HCT116 (cell line): ENCODE measurements around the gene GSTT2B. TPM values are rescaled to one million over a fixed set of nuclear protein-coding genes. Genes with fewer than 3 reads are reported as not detected.

Experiments
- ATAC-seq: fragments of 200-7000 bp; cut with Tn5 transposase; 2 replicates; pipeline ENCODE4 v1.9.1; 2020; ENCODE audit warnings: mild to moderate bottlenecking, moderate library complexity
- BruUV-seq: library from RNA; stranded (reverse); fragments of 400-500 nt; replicated peaks from 2 replicates; lab custom pipeline; 2021; lab: Mats Ljungman, UMichigan
- CTCF ChIA-PET: fragments of 300-600 bp; sonication (Branson Sonifier 250); formaldehyde crosslinking; loops from one replicate; lab custom pipeline; 2021; ENCODE audit warnings: antibody characterized with exemption; lab: Charles Lee
- POLR2A ChIA-PET: fragments of 300-600, 350-600 bp; sonication (Branson Sonifier 250); formaldehyde crosslinking; loops from one replicate; lab custom pipeline; 2021; ENCODE audit warnings: antibody characterized with exemption; lab: Charles Lee
- RAD21 ChIA-PET, 2 experiments: fragments of 300-600 bp; sonication (Branson Sonifier 250); formaldehyde crosslinking; loops; one replicate each; lab custom pipeline; 2023; ENCODE audit warnings: low total read pairs in 2 of 2; ENCODE audit not compliant: uncharacterized antibody in 2 of 2, unreplicated experiment in 2 of 2, low non-redundant PET in 1 of 2; lab: Charles Lee
- DNase-seq: peaks from one replicate; pipeline ENCODE4 v3.0.0-alpha.2; 2010; ENCODE audit warnings: low read depth, low spot score
- H2AFZ ChIP-seq: fragments of 200-600 bp; shearing (Covaris generic), sonication (generic); 2 replicates; pipeline ENCODE4 v1.6.1; 2017; ENCODE audit warnings: low read depth, mixed run types, mixed read lengths, antibody characterized with exemption, low read length; ENCODE audit not compliant: poor library complexity, severe bottlenecking
- H3K27ac ChIP-seq: 2 replicates; pipeline ENCODE4 v1.5.1; 2012; ENCODE audit warnings: low read depth, low read length
- H3K27me3 ChIP-seq: fragments of 200-600 bp; sonication (generic); 2 replicates; pipeline ENCODE4 v1.6.1; 2016; ENCODE audit warnings: mixed run types, low read length, mixed read lengths; ENCODE audit not compliant: insufficient read depth
- H3K36me3 ChIP-seq, 2 experiments: fragments of 200-500 bp in 1 of 2; fragments of 200-600 bp in 1 of 2; sonication (Bioruptor generic) in 1 of 2; sonication (generic) in 1 of 2; 2 replicates each; pipeline versions ENCODE4 v1.5.1 to v1.6.1; 2014 to 2016; ENCODE audit warnings: low read length in 2 of 2, inconsistent platforms in 1 of 2, mixed read lengths in 1 of 2, mixed run types in 1 of 2; ENCODE audit not compliant: insufficient read depth in 2 of 2, control insufficient read depth in 1 of 2
- H3K4me1 ChIP-seq, 2 experiments: fragments of 200-600 bp in 1 of 2; sonication (generic) in 1 of 2; 2 replicates each; pipeline versions ENCODE4 v1.5.1 to v1.6.1; 2012 to 2017; ENCODE audit warnings: low read length in 2 of 2, inconsistent platforms in 1 of 2, mild to moderate bottlenecking in 1 of 2, mixed read lengths in 1 of 2, mixed run types in 1 of 2, moderate library complexity in 1 of 2; ENCODE audit not compliant: insufficient read depth in 2 of 2, control insufficient read depth in 1 of 2
- H3K4me2 ChIP-seq: fragments of 200-600 bp; sonication (generic); 2 replicates; pipeline ENCODE4 v1.6.1; 2017; ENCODE audit warnings: mixed run types, low read length, mixed read lengths
- H3K4me3 ChIP-seq, 2 experiments: fragments of 200-600 bp in 1 of 2; sonication (generic) in 1 of 2; replicated peaks in 1 of 2; 2 replicates each; pipeline ENCODE4 v1.5.1; 2011 to 2016; ENCODE audit warnings: low read length in 2 of 2, control low read depth in 1 of 2, low read depth in 1 of 2, mild to moderate bottlenecking in 1 of 2, mixed read lengths in 1 of 2, mixed run types in 1 of 2
- H3K79me2 ChIP-seq: fragments of 200-600 bp; sonication (generic); 2 replicates; pipeline ENCODE4 v1.6.1; 2017; ENCODE audit warnings: mild to moderate bottlenecking, mixed run types, low read length, moderate library complexity, mixed read lengths; ENCODE audit not compliant: insufficient read depth
- H3K9ac ChIP-seq: fragments of 200-600 bp; sonication (generic); 2 replicates; pipeline ENCODE4 v1.6.1; 2016; ENCODE audit warnings: low read length, mixed read lengths
- H3K9me2 ChIP-seq: fragments of 200-600 bp; sonication (generic), shearing (Covaris generic); 2 replicates; pipeline ENCODE4 v1.6.1; 2017; ENCODE audit warnings: mixed run types, mild to moderate bottlenecking, moderate library complexity; ENCODE audit not compliant: insufficient read depth
- H3K9me3 ChIP-seq, 2 experiments: fragments of 200-500 bp in 1 of 2; fragments of 200-600 bp in 1 of 2; sonication (Bioruptor generic) in 1 of 2; sonication (generic) in 1 of 2; 2 replicates each; pipeline ENCODE4 v1.6.1; 2014 to 2017; ENCODE audit warnings: low read length in 2 of 2, mixed read lengths in 2 of 2, inconsistent platforms in 1 of 2, low read depth in 1 of 2, mild to moderate bottlenecking in 1 of 2, mixed run types in 1 of 2, moderate library complexity in 1 of 2; ENCODE audit not compliant: control insufficient read depth in 1 of 2, insufficient read depth in 1 of 2
- H4K20me1 ChIP-seq: fragments of 200-600 bp; sonication (generic), shearing (Covaris generic); 2 replicates; pipeline ENCODE4 v1.6.1; 2017; ENCODE audit warnings: mixed run types, mild to moderate bottlenecking, moderate library complexity; ENCODE audit not compliant: insufficient read depth
- CEBPB ChIP-seq: IDR thresholded peaks from 2 replicates; pipeline ENCODE4 v1.6.1; 2012; ENCODE audit warnings: low read depth
- EZH2phosphoT487 ChIP-seq: fragments of 200-600 bp; IDR thresholded peaks from 2 replicates; pipeline ENCODE4 v1.6.1; 2018; ENCODE audit warnings: antibody characterized with exemption, borderline replicate concordance
- FOSL1 ChIP-seq: IDR thresholded peaks from 2 replicates; pipeline ENCODE4 v1.6.1; 2012; ENCODE audit warnings: low read depth
- JUND ChIP-seq: IDR thresholded peaks from 2 replicates; pipeline ENCODE4 v1.6.1; 2012
- MAX ChIP-seq: IDR thresholded peaks from 2 replicates; pipeline ENCODE4 v1.6.1; 2012
- RAD21 ChIP-seq: IDR thresholded peaks from 2 replicates; pipeline ENCODE4 v1.6.1; 2012; ENCODE audit warnings: low read depth, mild to moderate bottlenecking
- TCF7L2 ChIP-seq: IDR thresholded peaks from 2 replicates; pipeline ENCODE4 v1.7.0; 2011; ENCODE audit warnings: borderline replicate concordance, inconsistent platforms; ENCODE audit not compliant: insufficient read depth, insufficient read length; ENCODE audit errors: extremely low read depth
- YY1 ChIP-seq: IDR thresholded peaks from 2 replicates; pipeline ENCODE4 v1.6.1; 2011; ENCODE audit warnings: low read length, low read depth, moderate library complexity, mild to moderate bottlenecking; ENCODE audit not compliant: insufficient replicate concordance; ENCODE audit errors: extremely low read depth
- ZBTB33 ChIP-seq: IDR thresholded peaks from 2 replicates; pipeline ENCODE4 v1.6.1; 2011; ENCODE audit warnings: mild to moderate bottlenecking, low read length, moderate library complexity; ENCODE audit not compliant: insufficient replicate concordance; ENCODE audit errors: extremely low read depth
- intact Hi-C: fragments of 100-400 bp; cut with micrococcal nuclease; formaldehyde crosslinking; loops from 2 replicates; pipeline ENCODE4 v1.10.0; 2022
- total RNA-seq: library from RNA; stranded (reverse); gene quantifications from one replicate; pipeline ENCODE4 v1.2.1, GENCODE V29; 2021; ENCODE audit not compliant: unreplicated experiment
- TF ChIP-seq, protein P1 (sequence below): IDR thresholded peaks from 2 replicates; pipeline ENCODE4 v1.6.1; 2012; ENCODE audit warnings: low read depth
- TF ChIP-seq, protein P2 (sequence below), 3 experiments: fragments of 200-600 bp in 1 of 3; sonication (generic) in 1 of 3; IDR thresholded peaks in 2 of 3; conservative IDR thresholded peaks in 1 of 3; 2 replicates each; pipeline ENCODE4 v1.5.1; 2012 to 2017; ENCODE audit warnings: low read depth in 2 of 3, low read length in 2 of 3, antibody characterized with exemption in 1 of 3, borderline replicate concordance in 1 of 3, control low read depth in 1 of 3, mild to moderate bottlenecking in 1 of 3, mixed read lengths in 1 of 3, mixed run types in 1 of 3, moderate library complexity in 1 of 3; ENCODE audit not compliant: insufficient read depth in 1 of 3
- TF ChIP-seq, protein P3 (sequence below): IDR thresholded peaks from 2 replicates; pipeline ENCODE4 v1.6.1; 2012

The GSTT2B gene
- total RNA-seq, 1 experiment from 2014 or later: 14.3 TPM

GRCh38 chr22:24007253-24008021 lies 46.4 kb upstream of the GSTT2B start:
- Histone ChIP-seq H3K4me1 (peaks cover 5 to 6% of the 10 kb centered on the region in 2 experiments; a peak in 3 of 4 replicates), H3K79me2 (peaks cover 11% of the 10 kb centered on the region), H3K4me3 (no peak overlapping the region), H4K20me1 (no peaks in the 10 kb centered on the region), H3K4me2 (no peak overlapping the region), H3K9me2 (no peaks in the 10 kb centered on the region), H3K27ac (no peak overlapping the region), H2AFZ (no peak overlapping the region), H3K36me3 (no peaks in the 10 kb centered on the region), H3K9ac (no peak overlapping the region), H3K9me3 (no peaks in the 10 kb centered on the region; a peak in 1 of 4 replicates), H3K27me3 (no peaks in the 10 kb centered on the region)
- BruUV-seq: no TSS peak
- DNase-seq: no peak
- ATAC-seq: no peak
- ChIA-PET RAD21 (no interaction called here), POLR2A (no interaction called here), CTCF (no interaction called here)
- intact Hi-C loops: loop anchor here (5.0 kb wide), 1 partner anchor 760 kb away; no protein-coding TSS in a partner anchor
- TF ChIP-seq, protein P1, sequence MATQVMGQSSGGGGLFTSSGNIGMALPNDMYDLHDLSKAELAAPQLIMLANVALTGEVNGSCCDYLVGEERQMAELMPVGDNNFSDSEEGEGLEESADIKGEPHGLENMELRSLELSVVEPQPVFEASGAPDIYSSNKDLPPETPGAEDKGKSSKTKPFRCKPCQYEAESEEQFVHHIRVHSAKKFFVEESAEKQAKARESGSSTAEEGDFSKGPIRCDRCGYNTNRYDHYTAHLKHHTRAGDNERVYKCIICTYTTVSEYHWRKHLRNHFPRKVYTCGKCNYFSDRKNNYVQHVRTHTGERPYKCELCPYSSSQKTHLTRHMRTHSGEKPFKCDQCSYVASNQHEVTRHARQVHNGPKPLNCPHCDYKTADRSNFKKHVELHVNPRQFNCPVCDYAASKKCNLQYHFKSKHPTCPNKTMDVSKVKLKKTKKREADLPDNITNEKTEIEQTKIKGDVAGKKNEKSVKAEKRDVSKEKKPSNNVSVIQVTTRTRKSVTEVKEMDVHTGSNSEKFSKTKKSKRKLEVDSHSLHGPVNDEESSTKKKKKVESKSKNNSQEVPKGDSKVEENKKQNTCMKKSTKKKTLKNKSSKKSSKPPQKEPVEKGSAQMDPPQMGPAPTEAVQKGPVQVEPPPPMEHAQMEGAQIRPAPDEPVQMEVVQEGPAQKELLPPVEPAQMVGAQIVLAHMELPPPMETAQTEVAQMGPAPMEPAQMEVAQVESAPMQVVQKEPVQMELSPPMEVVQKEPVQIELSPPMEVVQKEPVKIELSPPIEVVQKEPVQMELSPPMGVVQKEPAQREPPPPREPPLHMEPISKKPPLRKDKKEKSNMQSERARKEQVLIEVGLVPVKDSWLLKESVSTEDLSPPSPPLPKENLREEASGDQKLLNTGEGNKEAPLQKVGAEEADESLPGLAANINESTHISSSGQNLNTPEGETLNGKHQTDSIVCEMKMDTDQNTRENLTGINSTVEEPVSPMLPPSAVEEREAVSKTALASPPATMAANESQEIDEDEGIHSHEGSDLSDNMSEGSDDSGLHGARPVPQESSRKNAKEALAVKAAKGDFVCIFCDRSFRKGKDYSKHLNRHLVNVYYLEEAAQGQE: no peak
- no peak for TF ChIP-seq RAD21
- no peak for TF ChIP-seq FOSL1
- no peak for TF ChIP-seq EZH2phosphoT487
- no peak for TF ChIP-seq TCF7L2
- TF ChIP-seq CEBPB: no peak
- TF ChIP-seq JUND: no peak
- TF ChIP-seq MAX: no peak
- TF ChIP-seq, protein P2, sequence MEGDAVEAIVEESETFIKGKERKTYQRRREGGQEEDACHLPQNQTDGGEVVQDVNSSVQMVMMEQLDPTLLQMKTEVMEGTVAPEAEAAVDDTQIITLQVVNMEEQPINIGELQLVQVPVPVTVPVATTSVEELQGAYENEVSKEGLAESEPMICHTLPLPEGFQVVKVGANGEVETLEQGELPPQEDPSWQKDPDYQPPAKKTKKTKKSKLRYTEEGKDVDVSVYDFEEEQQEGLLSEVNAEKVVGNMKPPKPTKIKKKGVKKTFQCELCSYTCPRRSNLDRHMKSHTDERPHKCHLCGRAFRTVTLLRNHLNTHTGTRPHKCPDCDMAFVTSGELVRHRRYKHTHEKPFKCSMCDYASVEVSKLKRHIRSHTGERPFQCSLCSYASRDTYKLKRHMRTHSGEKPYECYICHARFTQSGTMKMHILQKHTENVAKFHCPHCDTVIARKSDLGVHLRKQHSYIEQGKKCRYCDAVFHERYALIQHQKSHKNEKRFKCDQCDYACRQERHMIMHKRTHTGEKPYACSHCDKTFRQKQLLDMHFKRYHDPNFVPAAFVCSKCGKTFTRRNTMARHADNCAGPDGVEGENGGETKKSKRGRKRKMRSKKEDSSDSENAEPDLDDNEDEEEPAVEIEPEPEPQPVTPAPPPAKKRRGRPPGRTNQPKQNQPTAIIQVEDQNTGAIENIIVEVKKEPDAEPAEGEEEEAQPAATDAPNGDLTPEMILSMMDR (IDR thresholded peaks at IDR 0.05 in 2 of 3, conservative IDR thresholded peaks at IDR 0.05 in 1 of 3; ENCODE audit: borderline replicate concordance in 1 of 3, insufficient read depth in 1 of 3, low read depth in 2 of 3, low read length in 2 of 3): no peak
- no peak for TF ChIP-seq YY1
- TF ChIP-seq ZBTB33: no peak
- TF ChIP-seq, protein P3, sequence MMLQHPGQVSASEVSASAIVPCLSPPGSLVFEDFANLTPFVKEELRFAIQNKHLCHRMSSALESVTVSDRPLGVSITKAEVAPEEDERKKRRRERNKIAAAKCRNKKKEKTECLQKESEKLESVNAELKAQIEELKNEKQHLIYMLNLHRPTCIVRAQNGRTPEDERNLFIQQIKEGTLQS: no peak
